ENCODE results near the gene HECTD1.
"Not testable (repeated sequence)": the region's sequence is repeated elsewhere in the genome, so short reads cannot be mapped to it uniquely, and the experiment has no call there.

Gene HECTD1

GRCh38 chr14:31139301-31139847 is 68.2 kb downstream of the HECTD1 start:
- FAIRE-seq = no peak

GRCh38 chr14:31138301-31138700 is 69.3 kb downstream of the HECTD1 start:
- no peak for FAIRE-seq

- no peak for FAIRE-seq
These were observed 70.2 kb downstream of the HECTD1 start for GRCh38 chr14:31137214-31137889.

- FAIRE-seq = no peak
These were observed 74.5 kb downstream of the HECTD1 start for GRCh38 chr14:31133133-31133532.

GRCh38 chr14:31128601-31129526 is 78.7 kb downstream of the HECTD1 start:
- FAIRE-seq = no peak

- FAIRE-seq = no peak
These were observed 79.9 kb downstream of the HECTD1 start for GRCh38 chr14:31127690-31128089.

- FAIRE-seq = no peak
These were observed 80.9 kb downstream of the HECTD1 start for GRCh38 chr14:31126680-31127079.

- no peak for FAIRE-seq
These were observed 82.4 kb downstream of the HECTD1 start for GRCh38 chr14:31125231-31125630.

- no peak for FAIRE-seq
These were observed 83.4 kb downstream of the HECTD1 start for GRCh38 chr14:31124197-31124596.

GRCh38 chr14:31122921-31123320 is 84.7 kb downstream of the HECTD1 start:
- FAIRE-seq = no peak

- FAIRE-seq = no peak
These were observed 85.4 kb downstream of the HECTD1 start for GRCh38 chr14:31122098-31122611.

GRCh38 chr14:31118892-31119291 is 88.7 kb downstream of the HECTD1 start:
- no peak for FAIRE-seq

GRCh38 chr14:31113794-31114193 is 93.8 kb downstream of the HECTD1 start:
- FAIRE-seq = no peak

GRCh38 chr14:31110872-31111271 is 96.7 kb downstream of the HECTD1 start:
- FAIRE-seq = no peak

GRCh38 chr14:31109257-31109656 is 98.3 kb downstream of the HECTD1 start:
- FAIRE-seq = no peak

- FAIRE-seq = no peak
These were observed 100.8 kb downstream of the HECTD1 start for GRCh38 chr14:31106768-31107167.

- FAIRE-seq = no peak
These were observed 110.5 kb downstream of the HECTD1 start for GRCh38 chr14:31097081-31097480.

- FAIRE-seq = no peak
These were observed 111.3 kb downstream of the HECTD1 start for GRCh38 chr14:31096255-31096654.

- FAIRE-seq = not testable (repeated sequence)
These were observed 111.8 kb downstream of the HECTD1 start for GRCh38 chr14:31095817-31096216.

- not testable (repeated sequence) for FAIRE-seq
These were observed 113.4 kb downstream of the HECTD1 start for GRCh38 chr14:31093884-31094839.

GRCh38 chr14:31092160-31092708 is 115.4 kb downstream of the HECTD1 start:
- no peak for FAIRE-seq
